A549 (cell line): ENCODE results near the gene SOX13. TPM values are rescaled to one million over a fixed set of nuclear protein-coding genes. Genes with fewer than 3 reads are reported as not detected.

Experiments used
- ATAC-seq, 2 experiments: fragments of 200-7000 bp in 1 of 2; fragments of >200 bp in 1 of 2; cut with Nextera tagmentation in 1 of 2; cut with Tn5 transposase in 1 of 2; 3 replicates each; pipeline versions ENCODE4 v1.8.0 to v1.9.1; 2018 to 2020; ENCODE audit warnings: mild to moderate bottlenecking in 1 of 2, moderate library complexity in 1 of 2
- CTCF ChIA-PET: fragments of 300-600 bp; sonication (Branson Sonifier 250); formaldehyde crosslinking; extraction: SDS; loops from one replicate; lab custom pipeline; 2021; ENCODE audit warnings: antibody characterized with exemption, inconsistent platforms; lab: Yijun Ruan, JAX
- POLR2A ChIA-PET: fragments of 350-600 bp; formaldehyde crosslinking; extraction: SDS; loops from one replicate; lab custom pipeline; 2021; ENCODE audit warnings: antibody characterized with exemption, inconsistent platforms; lab: Yijun Ruan, JAX
- DNase-seq, 2 experiments: peaks; one replicate each; pipeline versions ENCODE4 v3.0.0 to v3.0.0-alpha.2; 2011 to 2016; ENCODE audit warnings: low read depth in 1 of 2, low spot score in 1 of 2
- FAIRE-seq: peaks from 2 replicates; lab custom pipeline; 2011; peaks lifted over from hg19 to GRCh38; lab: Jason Lieb, UNC
- H3K27ac ChIP-seq, 2 experiments: fragments of >200 bp; sonication (Bioruptor Twin); formaldehyde crosslinking; 3 replicates each; pipeline ENCODE4 v1.5.1; 2016 to 2017
- H3K4me1 ChIP-seq: fragments of >200 bp; sonication (Bioruptor Twin); formaldehyde crosslinking; 3 replicates; pipeline ENCODE4 v1.6.1; 2016
- H3K4me2 ChIP-seq: fragments of >200 bp; sonication (Bioruptor Twin); formaldehyde crosslinking; 3 replicates; pipeline ENCODE4 v1.6.1; 2016
- H3K4me3 ChIP-seq: fragments of >200 bp; sonication (Bioruptor Twin); formaldehyde crosslinking; 3 replicates; pipeline ENCODE4 v1.5.1; 2016
- H3K9me3 ChIP-seq: fragments of >200 bp; sonication (Bioruptor Twin); formaldehyde crosslinking; 3 replicates; pipeline ENCODE4 v1.6.1; 2016
- BHLHE40 ChIP-seq: IDR thresholded peaks from 2 replicates; pipeline ENCODE4 v1.6.1; 2012; ENCODE audit warnings: low read depth, low read length, inconsistent platforms
- CEBPB ChIP-seq, 2 experiments: fragments of >200 bp in 1 of 2; sonication (Bioruptor Twin) in 1 of 2; formaldehyde crosslinking in 1 of 2; IDR thresholded peaks; 2 replicates each; pipeline ENCODE4 v1.6.1; 2012 to 2016
- CTCF ChIP-seq: fragments of >200 bp; sonication (Bioruptor Twin); formaldehyde crosslinking; IDR thresholded peaks from 3 replicates; pipeline ENCODE4 v1.5.1; 2016
- ESRRA ChIP-seq: fragments of 150-350 bp; IDR thresholded peaks from 2 replicates; pipeline ENCODE4 v1.6.1; 2014; ENCODE audit warnings: mild to moderate bottlenecking, low read length, borderline replicate concordance
- FOSL2 ChIP-seq, 2 experiments: fragments of 450-650 bp in 1 of 2; fragments of >200 bp in 1 of 2; sonication (Bioruptor Twin) in 1 of 2; formaldehyde crosslinking; IDR thresholded peaks; 2 replicates each; pipeline versions ENCODE4 v1.5.0 to v1.6.1; 2016 to 2020; ENCODE audit warnings: mild to moderate bottlenecking in 1 of 2, moderate library complexity in 1 of 2
- HES2 ChIP-seq: fragments of >200 bp; sonication (Bioruptor Twin); formaldehyde crosslinking; IDR thresholded peaks from 2 replicates; pipeline ENCODE4 v1.6.1; 2016
- HOXA7 ChIP-seq: fragments of 250-450 bp; sonication (Bioruptor Pico); IDR thresholded peaks from 2 replicates; pipeline ENCODE4 v1.5.0; 2020; ENCODE audit warnings: mild to moderate bottlenecking, moderate library complexity
- HOXB5 ChIP-seq: fragments of 250-450 bp; sonication (Bioruptor Pico); IDR thresholded peaks from 2 replicates; pipeline ENCODE4 v1.5.0; 2020; ENCODE audit warnings: mild to moderate bottlenecking, moderate library complexity
- JUNB ChIP-seq: fragments of >200 bp; sonication (Bioruptor Twin); formaldehyde crosslinking; IDR thresholded peaks from 2 replicates; pipeline ENCODE4 v1.6.1; 2016
- KDM1A ChIP-seq: fragments of 200-600 bp; sonication (generic); IDR thresholded peaks from 2 replicates; pipeline ENCODE4 v1.6.1; 2016; ENCODE audit warnings: low read depth, mild to moderate bottlenecking
- MAX ChIP-seq: IDR thresholded peaks from 2 replicates; pipeline ENCODE4 v1.6.1; 2012
- NFE2L2 ChIP-seq: fragments of 150-350 bp; conservative IDR thresholded peaks from 2 replicates; pipeline ENCODE4 v1.6.1; 2014; ENCODE audit warnings: low read length
- NR3C1 ChIP-seq: fragments of >200 bp; sonication (Bioruptor Twin); formaldehyde crosslinking; IDR thresholded peaks from 3 replicates; pipeline ENCODE4 v1.6.1; 2017
- PBX3 ChIP-seq: IDR thresholded peaks from 2 replicates; pipeline ENCODE4 v1.6.1; 2012
- RCOR1 ChIP-seq: fragments of 150-350 bp; IDR thresholded peaks from 2 replicates; pipeline ENCODE4 v1.6.1; 2014; ENCODE audit warnings: antibody characterized with exemption, low read length, low read depth
- SMC3 ChIP-seq: fragments of >200 bp; sonication (Bioruptor Twin); formaldehyde crosslinking; IDR thresholded peaks from 3 replicates; pipeline ENCODE4 v1.6.1; 2018; ENCODE audit warnings: inconsistent platforms
- TP53 ChIP-seq: fragments of 250-450 bp; sonication (Bioruptor Pico); IDR thresholded peaks from 2 replicates; pipeline ENCODE4 v1.5.0; 2021; ENCODE audit warnings: mild to moderate bottlenecking, moderate library complexity
- ZC3H11A ChIP-seq: fragments of 450-650 bp; IDR thresholded peaks from 2 replicates; pipeline ENCODE4 v1.6.1; 2014; ENCODE audit warnings: antibody characterized with exemption, mild to moderate bottlenecking
- ZFP36 ChIP-seq: fragments of 450-650 bp; IDR thresholded peaks from 2 replicates; pipeline ENCODE4 v1.6.1; 2014; ENCODE audit warnings: borderline replicate concordance; ENCODE audit not compliant: partially characterized antibody
- ZNF302 ChIP-seq: fragments of 250-450 bp; sonication (Bioruptor Pico); IDR thresholded peaks from 2 replicates; pipeline ENCODE4 v1.9.0; 2021; ENCODE audit warnings: inconsistent platforms, mild to moderate bottlenecking, moderate library complexity
- WGBS: methylation state at CpG from one replicate; pipeline ENCODE4 v1.1.6; 2017; ENCODE audit errors: missing lambda C conversion rate; 5-methylcytosine and 5-hydroxymethylcytosine counted together
- polyA plus RNA-seq, 4 experiments: library from polyadenylated mRNA; depleted of rRNA in 3 of 4; stranded (reverse); fragments of >200 nt; fragmentation: RNase III in 1 of 4; extraction: RNeasy Plus Mini Kit Qiagen cat#74134 plus additional on column Dnase treatment in 1 of 4; gene quantifications; 2 replicates in 3 of 4; 3 replicates in 1 of 4; pipeline ENCODE4 v1.2.3, GENCODE V29; 2011 to 2017

The SOX13 gene
- polyA plus RNA-seq, 2 of the 4 experiments (the other 2 are of a cell fraction) = 6.8 to 9.8 TPM

- WGBS = 91% methylated on average over 2 of the region's 2 CpGs
- ChIA-PET POLR2A (no interaction called here), CTCF (interaction anchor here (0.5 to 16.3 kb wide), 7 partner anchors 11 to 331 kb away, joined by 3 to 314 read pairs (median 6); no protein-coding TSS in a partner anchor)
- no peak overlapping the region for H3K4me3 ChIP-seq
- peaks cover 20% of the 10 kb centered on the region for H3K9me3 ChIP-seq
- H3K4me1 ChIP-seq = peaks cover 5% of the 10 kb centered on the region; the same call in 2 of the 3 replicates
- 0 out of 6 replicates have a peak overlapping the region, but pooled peaks of 1 of the 2 experiments have one; percentile 4 for H3K27ac ChIP-seq
- ATAC-seq (no peak), FAIRE-seq (no peak), DNase-seq (no peak)
- TF ChIP-seq KDM1A (no peak), JUNB (no peak), MAX (no peak), NFE2L2 (no peak), HES2 (no peak), CEBPB (IDR thresholded peaks at IDR 0.05) (no peak), CTCF (no peak), ZFP36 (no peak)
- no peak overlapping the region for H3K4me2 ChIP-seq
Observed at GRCh38 chr1:204172404-204173029, 99.6 kb downstream of the SOX13 start.

- WGBS = 27% methylated on average over 3 of the region's 3 CpGs
- Histone ChIP-seq H3K4me2 (no peak overlapping the region), H3K9me3 (peaks cover 7% of the 10 kb centered on the region), H3K4me3 (no peak overlapping the region)
- DNase-seq = no peak
- TF ChIP-seq HOXB5 (CRISPR knock-in tag) = no peak
- no peak for TF ChIP-seq ZC3H11A
- no peak for TF ChIP-seq CEBPB (IDR thresholded peaks at IDR 0.05)
- TF ChIP-seq ESRRA = no peak
- TF ChIP-seq NR3C1 = no peak
- no peak for TF ChIP-seq HOXA7 (CRISPR knock-in tag)
- no peak for TF ChIP-seq ZNF302
- no peak for TF ChIP-seq NFE2L2
- TF ChIP-seq BHLHE40 = no peak
- TF ChIP-seq FOSL2 (IDR thresholded peaks at IDR 0.05) = no peak
- TF ChIP-seq FOSL2 (CRISPR knock-in tag; IDR thresholded peaks at IDR 0.05) = no peak
- TF ChIP-seq TP53 (CRISPR knock-in tag) = no peak
- TF ChIP-seq RCOR1 = no peak
- no peak for TF ChIP-seq CTCF
- TF ChIP-seq SMC3 = no peak
- no peak for TF ChIP-seq PBX3
- TF ChIP-seq, all 56 proteins: peak for 0
- no peak for FAIRE-seq
- no peak for ATAC-seq
- H3K27ac ChIP-seq = no peak overlapping the region
- ChIA-PET POLR2A (no interaction called here), CTCF (interaction anchor here (0.8 to 16.3 kb wide), 5 partner anchors 13 to 328 kb away, joined by 3 to 314 read pairs (median 34); no protein-coding TSS in a partner anchor)
- H3K4me1 ChIP-seq = peaks cover 5% of the 10 kb centered on the region; the same call in 2 of the 3 replicates
Observed at GRCh38 chr1:204174958-204175357, 102.0 kb downstream of the SOX13 start.
